ENCODE data around the gene LNPEP. TPM values are rescaled to one million over a fixed set of nuclear protein-coding genes. Genes with fewer than 3 reads are reported as not detected.

Gene LNPEP
- total RNA-seq, 1 donor from 2014 or later: 31.4 TPM

- Mint-ChIP-seq H3K27ac (ENCODE audit: unreplicated experiment) (no peak overlapping the region), H3K27me3 (ENCODE audit: low read depth) (no peaks in the 10 kb centered on the region), H3K4me1 (ENCODE audit: low read depth) (peaks cover 15% of the 10 kb centered on the region), H3K4me3 (ENCODE audit: unreplicated experiment) (no peak overlapping the region), H3K36me3 (ENCODE audit: low read depth) (peaks cover 3% of the 10 kb centered on the region), H3K9me3 (ENCODE audit: low read depth) (no peaks in the 10 kb centered on the region)
- DNase-seq (ENCODE audit: low spot score): no peak
- TF ChIP-seq CTCF (IDR thresholded peaks at IDR 0.05): no peak
Observed at GRCh38 chr5:96901841-96902240, 34.0 kb upstream of the LNPEP start.

DNA sequence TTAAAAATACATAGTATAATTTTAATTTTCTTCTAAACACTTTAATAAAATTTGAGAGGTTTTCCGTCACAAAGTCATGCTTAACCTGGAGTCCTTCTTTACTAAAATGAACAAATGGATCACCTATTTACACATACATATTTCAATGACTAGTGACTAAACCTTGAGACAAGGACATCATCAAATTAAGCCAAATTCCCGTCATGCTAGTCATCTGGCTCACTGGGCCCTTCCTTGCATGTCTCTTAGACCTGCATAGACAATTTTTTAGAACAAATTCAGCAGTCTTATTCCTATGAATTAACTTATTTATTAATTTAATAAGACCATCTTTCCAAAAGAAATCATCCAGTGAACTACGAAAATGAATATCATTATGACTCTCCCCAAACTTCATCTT is 33.0 kb upstream of the LNPEP start:
- TF ChIP-seq CTCF (IDR thresholded peaks at IDR 0.05): no peak
- no peak for DNase-seq (ENCODE audit: low spot score)
- peaks cover 3% of the 10 kb centered on the region for H3K36me3 Mint-ChIP-seq (ENCODE audit: low read depth)
- H3K9me3 Mint-ChIP-seq (ENCODE audit: low read depth): no peaks in the 10 kb centered on the region
- no peaks in the 10 kb centered on the region for H3K27me3 Mint-ChIP-seq (ENCODE audit: low read depth)
- peaks cover 16% of the 10 kb centered on the region for H3K4me1 Mint-ChIP-seq (ENCODE audit: low read depth)
- no peak overlapping the region for H3K27ac Mint-ChIP-seq (ENCODE audit: unreplicated experiment)
- no peak overlapping the region for H3K4me3 Mint-ChIP-seq (ENCODE audit: unreplicated experiment)

DNA sequence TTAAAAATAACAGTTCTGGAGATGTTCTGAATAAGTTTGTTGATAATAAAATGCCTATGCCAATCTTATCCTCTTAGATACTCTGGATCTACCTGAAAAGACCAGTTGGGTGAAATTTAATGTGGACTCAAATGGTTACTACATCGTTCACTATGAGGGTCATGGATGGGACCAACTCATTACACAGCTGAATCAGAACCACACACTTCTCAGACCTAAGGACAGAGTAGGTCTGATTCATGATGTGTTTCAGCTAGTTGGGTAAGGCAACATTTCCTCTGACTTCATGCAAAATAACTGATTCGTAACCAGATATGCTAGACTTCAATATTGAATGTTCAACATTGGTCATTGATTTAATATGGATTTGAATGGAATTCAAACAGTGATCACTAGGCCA is 32.6 kb upstream of the LNPEP start:
- Mint-ChIP-seq H3K36me3 (ENCODE audit: low read depth) (peaks cover 3% of the 10 kb centered on the region), H3K4me1 (ENCODE audit: low read depth) (peaks cover 18% of the 10 kb centered on the region), H3K4me3 (ENCODE audit: unreplicated experiment) (no peak overlapping the region), H3K27me3 (ENCODE audit: low read depth) (no peaks in the 10 kb centered on the region), H3K27ac (ENCODE audit: unreplicated experiment) (no peak overlapping the region), H3K9me3 (ENCODE audit: low read depth) (no peaks in the 10 kb centered on the region)
- no peak for DNase-seq (ENCODE audit: low spot score)
- no peak for TF ChIP-seq CTCF (IDR thresholded peaks at IDR 0.05)

DNA sequence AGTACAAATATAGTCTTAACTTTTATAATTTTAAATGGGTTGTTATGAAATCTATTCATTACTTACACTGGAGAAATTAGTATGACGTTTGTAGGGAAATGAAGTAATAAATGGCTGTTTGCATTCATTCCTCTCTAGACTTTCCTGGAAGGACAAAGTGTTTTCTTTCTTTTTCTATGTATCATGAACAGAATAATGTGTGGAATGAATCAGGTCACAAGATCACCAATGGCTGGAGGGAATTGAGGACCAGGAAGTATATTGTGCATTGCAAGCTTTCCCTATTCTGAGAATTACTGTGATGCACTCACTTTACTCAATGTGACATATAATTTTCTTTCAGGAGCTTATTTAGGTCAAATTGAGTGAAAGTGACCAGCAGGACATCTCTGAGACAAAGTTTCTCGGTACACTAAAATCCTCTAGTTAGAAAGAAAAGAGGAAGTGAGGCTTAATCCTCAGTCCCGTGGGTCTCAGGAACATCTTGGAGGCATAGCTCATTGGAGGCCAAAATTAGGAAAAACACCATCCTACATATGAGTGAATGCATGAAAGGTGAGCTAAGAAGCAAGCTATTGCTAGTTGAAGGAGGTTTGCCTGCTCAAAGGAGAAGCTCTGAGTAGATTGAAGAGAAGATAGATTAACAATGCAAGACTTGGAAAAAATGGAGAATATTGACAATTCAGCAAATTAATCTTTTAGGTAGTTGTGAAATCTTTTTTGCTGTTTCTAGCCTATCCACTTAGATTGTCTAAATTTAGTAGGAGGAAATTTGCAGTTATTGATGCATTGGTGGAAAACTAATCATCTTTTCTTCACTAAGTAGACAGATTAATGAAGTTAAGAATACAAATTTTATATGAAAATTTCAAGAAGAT is 31.6 kb upstream of the LNPEP start:
- TF ChIP-seq CTCF (IDR thresholded peaks at IDR 0.05): no peak
- Mint-ChIP-seq H3K27me3 (ENCODE audit: low read depth) (no peaks in the 10 kb centered on the region), H3K27ac (ENCODE audit: unreplicated experiment) (peak overlapping the region; percentile 64), H3K4me3 (ENCODE audit: unreplicated experiment) (no peak overlapping the region), H3K36me3 (ENCODE audit: low read depth) (peaks cover 3% of the 10 kb centered on the region), H3K4me1 (ENCODE audit: low read depth) (peaks cover 27% of the 10 kb centered on the region), H3K9me3 (ENCODE audit: low read depth) (no peaks in the 10 kb centered on the region)
- no peak for DNase-seq (ENCODE audit: low spot score)

- Mint-ChIP-seq H3K9me3 (ENCODE audit: low read depth) (no peaks in the 10 kb centered on the region), H3K4me3 (ENCODE audit: unreplicated experiment) (no peak overlapping the region), H3K27ac (ENCODE audit: unreplicated experiment) (no peak overlapping the region), H3K4me1 (ENCODE audit: low read depth) (peaks cover 31% of the 10 kb centered on the region), H3K27me3 (ENCODE audit: low read depth) (no peaks in the 10 kb centered on the region), H3K36me3 (ENCODE audit: low read depth) (peaks cover 3% of the 10 kb centered on the region)
- TF ChIP-seq CTCF (IDR thresholded peaks at IDR 0.05): no peak
- no peak for DNase-seq (ENCODE audit: low spot score)
Observed at GRCh38 chr5:96905864-96906263, 30.0 kb upstream of the LNPEP start.
